Endothelial cell of umbilical vein (primary cell): Measurements from ENCODE around the gene ZNF423. TPM values are rescaled to one million over a fixed set of nuclear protein-coding genes. Genes with fewer than 3 reads are reported as not detected.

ENCODE experiments used
- BruUV-seq: library from RNA; stranded (reverse); fragments of 400-500 nt; replicated peaks from 2 replicates; lab custom pipeline; 2021; lab: Mats Ljungman, UMichigan
- CTCF ChIA-PET: fragments of 300-600, 350-600 bp; sonication (Branson Sonifier 250); formaldehyde crosslinking; loops from one replicate; lab custom pipeline; 2021; ENCODE audit warnings: antibody characterized with exemption, inconsistent platforms; lab: Charles Lee
- POLR2A ChIA-PET: fragments of 300-600, 350-600 bp; sonication (Branson Sonifier 250); formaldehyde crosslinking; loops from one replicate; lab custom pipeline; 2021; ENCODE audit warnings: antibody characterized with exemption, inconsistent platforms; lab: Charles Lee
- DNase-seq: peaks from one replicate; pipeline ENCODE4 v3.0.0-alpha.2; 2011; ENCODE audit warnings: low read depth, low spot score
- FAIRE-seq: peaks from 2 replicates; lab custom pipeline; 2011; peaks lifted over from hg19 to GRCh38; lab: Jason Lieb, UNC
- H2AFZ ChIP-seq: 2 replicates; pipeline ENCODE4 v1.6.0; 2012; ENCODE audit warnings: low read depth, low read length, control low read depth, inconsistent platforms
- H3K27ac ChIP-seq: 2 replicates; pipeline ENCODE4 v1.5.1; 2011; ENCODE audit warnings: low read depth, mild to moderate bottlenecking, control low read depth, low read length, moderate library complexity; ENCODE audit not compliant: insufficient read depth
- H3K27me3 ChIP-seq, 2 experiments: 2 replicates each; pipeline versions ENCODE4 v1.6.0 to v1.6.1; 2011; ENCODE audit warnings: low read length in 2 of 2, mixed read lengths in 1 of 2; ENCODE audit not compliant: control insufficient read depth in 2 of 2, insufficient read depth in 2 of 2
- H3K36me3 ChIP-seq, 2 experiments: 2 replicates in 1 of 2; 3 replicates in 1 of 2; pipeline ENCODE4 v1.5.1; 2011; ENCODE audit warnings: low read length in 2 of 2, mild to moderate bottlenecking in 1 of 2, moderate library complexity in 1 of 2; ENCODE audit not compliant: control insufficient read depth in 2 of 2, insufficient read depth in 2 of 2; ENCODE audit errors: extremely low read depth in 1 of 2
- H3K4me1 ChIP-seq: 3 replicates; pipeline ENCODE4 v1.5.1; 2011; ENCODE audit warnings: mild to moderate bottlenecking, low read length; ENCODE audit not compliant: control insufficient read depth, insufficient read depth; ENCODE audit errors: extremely low read depth
- H3K4me2 ChIP-seq: 2 replicates; pipeline ENCODE4 v1.6.1; 2011; ENCODE audit warnings: low read length, control low read depth, mixed read lengths; ENCODE audit not compliant: insufficient read depth
- H3K4me3 ChIP-seq, 3 experiments: fragments of 200-600 bp in 1 of 3; sonication (generic), shearing (Covaris generic) in 1 of 3; replicated peaks in 1 of 3; 2 replicates each; pipeline ENCODE4 v1.5.1; 2011 to 2016; ENCODE audit warnings: control low read depth in 3 of 3, low read length in 3 of 3, mild to moderate bottlenecking in 2 of 3, inconsistent platforms in 1 of 3, low read depth in 1 of 3, moderate library complexity in 1 of 3; ENCODE audit not compliant: insufficient read depth in 1 of 3
- H3K79me2 ChIP-seq: 2 replicates; pipeline ENCODE4 v1.6.0; 2012; ENCODE audit warnings: low read length, inconsistent platforms; ENCODE audit not compliant: control insufficient read depth, insufficient read depth
- H3K9ac ChIP-seq: replicated peaks from 2 replicates; pipeline ENCODE3; 2011; ENCODE audit warnings: low read length, control low read depth; ENCODE audit not compliant: insufficient read depth; ENCODE audit errors: extremely low read depth
- H3K9me1 ChIP-seq: replicated peaks from 3 replicates; pipeline ENCODE4 v1.6.0; 2011; ENCODE audit warnings: mild to moderate bottlenecking, low read length; ENCODE audit not compliant: control insufficient read depth, insufficient read depth; ENCODE audit errors: extremely low read depth
- H3K9me3 ChIP-seq: replicated peaks from 2 replicates; pipeline ENCODE4 v1.5.1; 2012; ENCODE audit warnings: low read length, inconsistent platforms; ENCODE audit not compliant: control insufficient read depth, insufficient read depth
- H4K20me1 ChIP-seq: replicated peaks from 2 replicates; pipeline ENCODE3; 2011; ENCODE audit warnings: mild to moderate bottlenecking, low read length; ENCODE audit not compliant: control insufficient read depth, insufficient read depth; ENCODE audit errors: extremely low read depth
- EZH2 ChIP-seq: IDR thresholded peaks from 2 replicates; pipeline ENCODE4 v1.6.1; 2012; ENCODE audit warnings: borderline replicate concordance, low read depth, mild to moderate bottlenecking, moderate library complexity, low read length, inconsistent platforms; ENCODE audit not compliant: severe bottlenecking
- FOS ChIP-seq: IDR thresholded peaks from 2 replicates; pipeline ENCODE4 v1.6.1; 2011; ENCODE audit warnings: mild to moderate bottlenecking, low read length, moderate library complexity, borderline replicate concordance; ENCODE audit not compliant: insufficient read depth
- GATA2 ChIP-seq: IDR thresholded peaks from 2 replicates; pipeline ENCODE4 v1.7.0; 2011; ENCODE audit warnings: low read depth, mild to moderate bottlenecking, moderate library complexity, mixed read lengths, low read length; ENCODE audit not compliant: insufficient read length, insufficient read depth
- JUN ChIP-seq: IDR thresholded peaks from 2 replicates; pipeline ENCODE4 v1.6.1; 2011; ENCODE audit warnings: borderline replicate concordance, low read depth; ENCODE audit not compliant: insufficient read length, insufficient read depth
- MYC ChIP-seq: IDR thresholded peaks from one replicate; pipeline ENCODE4 v1.6.1; 2011; ENCODE audit warnings: mild to moderate bottlenecking, low read depth, low read length
- POLR2A ChIP-seq: IDR thresholded peaks from 2 replicates; pipeline ENCODE4 v1.6.1; 2012; ENCODE audit warnings: low read depth, mild to moderate bottlenecking, control low read depth, low read length
- POLR2AphosphoS5 ChIP-seq: IDR thresholded peaks from 2 replicates; pipeline ENCODE4 v1.6.1; 2012; ENCODE audit warnings: low read depth, mild to moderate bottlenecking, control low read depth, low read length, moderate library complexity; ENCODE audit not compliant: insufficient read depth
- dilution Hi-C: fragments of 300-500 bp; cut with MboI; formaldehyde crosslinking; loops from one replicate; pipeline ENCODE4 v1.15.0; 2019; ENCODE audit warnings: low sequenced_read_pairs; ENCODE audit not compliant: extremely low pct_ligation_motif_present
- intact Hi-C: fragments of 100-400 bp; cut with micrococcal nuclease; formaldehyde crosslinking; loops from one replicate; pipeline ENCODE4 v1.10.0; 2022
- polyA plus RNA-seq, 4 experiments: library from polyadenylated mRNA; depleted of rRNA in 3 of 4; stranded (reverse) in 3 of 4; unstranded in 1 of 4; fragments of >200 nt; gene quantifications; 2 replicates each; pipeline versions ENCODE4 v1.2.1 to v1.2.3, GENCODE V29; 2011 to 2012; ENCODE audit warnings: missing spikeins in 1 of 4
- total RNA-seq: library from RNA; stranded (reverse); gene quantifications from 2 replicates; pipeline ENCODE4 v1.2.3, GENCODE V29; 2021
- TF ChIP-seq, protein P1 (sequence below), 2 donors: IDR thresholded peaks; 1 replicate in 1 of 2; 2 replicates in 1 of 2; pipeline ENCODE4 v1.5.1; 2011; ENCODE audit warnings: low read length in 2 of 2, mild to moderate bottlenecking in 2 of 2, moderate library complexity in 2 of 2, control low read depth in 1 of 2, inconsistent platforms in 1 of 2, low read depth in 1 of 2; ENCODE audit not compliant: insufficient read depth in 1 of 2; ENCODE audit errors: extremely low read depth in 1 of 2

The ZNF423 gene
- total and polyA plus RNA-seq, 2 donors (not counting 3 experiments of a cell fraction or from before 2014, with no cell fraction given): 2.2 to 8.1 TPM

DNA sequence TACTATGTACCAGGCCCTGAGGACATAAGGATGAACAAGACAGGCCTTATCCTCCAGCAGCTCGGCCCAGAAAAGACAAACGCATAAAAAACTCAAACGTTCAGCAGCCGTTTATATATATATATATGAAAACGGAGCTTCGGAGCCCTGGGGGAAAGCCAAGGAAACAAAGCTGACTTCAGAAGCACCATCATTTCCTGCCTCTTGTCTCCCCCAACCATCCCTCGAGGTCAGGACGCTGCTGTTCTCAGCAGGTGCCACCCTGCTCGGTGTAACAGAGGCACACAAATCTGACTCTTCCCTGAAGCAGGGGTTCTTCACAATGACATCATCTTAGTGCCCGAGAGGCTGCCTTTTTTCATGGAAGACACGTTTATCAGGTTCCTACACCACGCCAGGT is 146.9 kb downstream of the ZNF423 start:
- ChIA-PET CTCF (interaction anchor here (1.0 to 1.7 kb wide), 4 partner anchors 10 to 153 kb away, joined by 3 to 4 read pairs (median 4); no protein-coding TSS in a partner anchor), POLR2A (no interaction called here)
- Histone ChIP-seq H2AFZ (no peak overlapping the region), H3K36me3 (no peaks in the 10 kb centered on the region), H3K9me1 (no peaks in the 10 kb centered on the region), H3K4me3 (no peak overlapping the region), H3K4me1 (no peaks in the 10 kb centered on the region), H3K27ac (no peak overlapping the region), H3K9me3 (no peaks in the 10 kb centered on the region), H3K9ac (no peak overlapping the region), H4K20me1 (no peaks in the 10 kb centered on the region), H3K79me2 (no peaks in the 10 kb centered on the region), H3K4me2 (no peak overlapping the region), H3K27me3 (no peaks in the 10 kb centered on the region)
- no peak for TF ChIP-seq FOS
- TF ChIP-seq MYC: no peak
- no peak for TF ChIP-seq POLR2AphosphoS5
- no peak for TF ChIP-seq EZH2
- TF ChIP-seq GATA2: no peak
- TF ChIP-seq, protein P1, sequence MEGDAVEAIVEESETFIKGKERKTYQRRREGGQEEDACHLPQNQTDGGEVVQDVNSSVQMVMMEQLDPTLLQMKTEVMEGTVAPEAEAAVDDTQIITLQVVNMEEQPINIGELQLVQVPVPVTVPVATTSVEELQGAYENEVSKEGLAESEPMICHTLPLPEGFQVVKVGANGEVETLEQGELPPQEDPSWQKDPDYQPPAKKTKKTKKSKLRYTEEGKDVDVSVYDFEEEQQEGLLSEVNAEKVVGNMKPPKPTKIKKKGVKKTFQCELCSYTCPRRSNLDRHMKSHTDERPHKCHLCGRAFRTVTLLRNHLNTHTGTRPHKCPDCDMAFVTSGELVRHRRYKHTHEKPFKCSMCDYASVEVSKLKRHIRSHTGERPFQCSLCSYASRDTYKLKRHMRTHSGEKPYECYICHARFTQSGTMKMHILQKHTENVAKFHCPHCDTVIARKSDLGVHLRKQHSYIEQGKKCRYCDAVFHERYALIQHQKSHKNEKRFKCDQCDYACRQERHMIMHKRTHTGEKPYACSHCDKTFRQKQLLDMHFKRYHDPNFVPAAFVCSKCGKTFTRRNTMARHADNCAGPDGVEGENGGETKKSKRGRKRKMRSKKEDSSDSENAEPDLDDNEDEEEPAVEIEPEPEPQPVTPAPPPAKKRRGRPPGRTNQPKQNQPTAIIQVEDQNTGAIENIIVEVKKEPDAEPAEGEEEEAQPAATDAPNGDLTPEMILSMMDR (IDR thresholded peaks at IDR 0.05; ENCODE audit: extremely low read depth in 1 of 2, insufficient read depth in 1 of 2, low read depth in 1 of 2, low read length in 2 of 2): no peak
- TF ChIP-seq POLR2A: no peak
- TF ChIP-seq JUN: no peak
- intact Hi-C loops (loop anchor here (10.0 kb wide), 1 partner anchor 154 kb away; no protein-coding TSS in a partner anchor), dilution Hi-C loops (no loop called here)
- no peak for FAIRE-seq
- BruUV-seq: no TSS peak
- DNase-seq: no peak
